ENCODE results near the gene IL4R.

IL4R gene

DNA sequence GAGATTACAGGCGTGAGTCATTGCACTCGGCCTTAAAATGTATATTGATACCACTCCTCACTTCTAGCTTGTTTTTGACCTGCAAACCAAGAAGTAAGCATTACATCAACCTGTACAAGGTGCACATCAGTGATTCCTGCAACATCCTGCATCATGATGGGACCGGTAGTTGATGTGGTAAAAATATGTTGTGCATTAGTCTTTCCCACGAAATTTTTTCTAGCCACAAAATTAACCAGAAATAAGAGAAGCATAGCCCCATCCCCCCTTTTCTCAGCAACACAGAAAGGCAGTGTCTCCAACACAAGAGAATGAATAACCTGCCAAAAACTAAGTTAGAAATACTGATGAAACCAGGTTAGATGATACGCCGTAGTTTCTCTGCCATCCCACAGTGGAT lies 24.1 kb upstream of the IL4R start:
- DNase-seq = no peak

DNA sequence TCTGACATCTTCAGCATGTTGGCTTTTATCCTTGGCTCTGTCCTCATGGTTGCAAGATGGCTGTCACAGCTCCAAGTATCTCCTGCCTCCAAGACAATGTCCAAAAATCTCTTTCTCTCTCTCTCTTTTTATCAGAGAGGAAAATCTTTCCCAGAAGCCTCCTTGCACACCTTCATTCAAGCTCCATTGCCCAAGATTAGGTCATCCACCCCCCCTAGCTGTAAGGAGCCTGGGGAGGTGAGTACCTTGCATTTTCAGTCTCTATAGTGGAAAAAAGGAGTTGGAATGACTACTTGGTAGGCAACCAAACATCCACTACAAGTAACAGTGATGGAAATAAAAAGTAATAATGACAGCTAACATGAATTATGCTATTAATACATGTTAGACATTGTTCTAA lies 23.2 kb upstream of the IL4R start:
- no peak for DNase-seq

DNA sequence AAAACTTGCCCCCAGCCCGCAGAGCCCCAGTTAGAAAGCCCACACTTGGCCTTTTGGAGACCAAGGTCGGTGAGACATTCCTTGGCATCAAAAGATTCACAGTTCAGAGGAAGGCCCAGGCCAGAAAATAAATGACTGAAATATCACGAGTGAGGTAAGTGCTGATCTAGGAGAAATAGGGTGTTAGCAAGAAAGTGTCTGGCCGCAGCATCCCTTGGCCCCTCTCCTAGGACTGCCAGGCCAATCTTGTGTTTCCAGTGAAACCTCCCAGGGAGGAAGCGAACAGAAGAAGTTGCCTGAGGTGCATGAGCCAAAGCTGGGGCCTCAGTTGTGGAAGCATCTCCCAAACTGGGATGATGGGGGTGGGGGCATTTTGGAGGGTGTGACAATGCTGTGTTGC lies 22.7 kb upstream of the IL4R start:
- DNase-seq = no peak

DNA sequence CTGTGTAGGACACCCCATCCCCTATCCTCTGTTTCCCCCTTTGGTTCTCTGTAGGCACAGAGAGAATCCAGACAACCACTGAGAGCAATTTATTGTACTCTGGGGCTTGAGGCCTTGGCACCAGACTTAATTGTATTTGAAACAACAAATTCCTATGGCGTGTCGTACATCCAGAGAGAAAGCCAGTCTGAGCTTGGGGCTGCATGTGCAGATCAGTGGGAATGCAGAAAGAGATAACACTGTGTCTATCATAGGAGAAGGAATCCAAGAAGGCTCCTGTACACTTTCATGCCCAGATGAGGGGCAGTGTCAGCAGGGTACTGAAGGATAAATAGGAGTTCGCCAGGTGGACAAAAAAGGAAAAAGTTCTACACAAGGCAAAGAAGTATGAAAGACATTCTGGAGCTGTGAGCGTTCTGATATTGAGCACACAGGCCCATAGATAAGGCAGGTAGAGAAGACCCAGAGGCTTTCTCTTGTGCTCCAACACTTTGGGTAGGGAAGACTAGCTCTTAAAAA lies 22.0 kb upstream of the IL4R start:
- no peak for DNase-seq

- no peak for DNase-seq
Measured at GRCh38 chr16:27293343-27293742, 20.4 kb upstream of the IL4R start.

DNA sequence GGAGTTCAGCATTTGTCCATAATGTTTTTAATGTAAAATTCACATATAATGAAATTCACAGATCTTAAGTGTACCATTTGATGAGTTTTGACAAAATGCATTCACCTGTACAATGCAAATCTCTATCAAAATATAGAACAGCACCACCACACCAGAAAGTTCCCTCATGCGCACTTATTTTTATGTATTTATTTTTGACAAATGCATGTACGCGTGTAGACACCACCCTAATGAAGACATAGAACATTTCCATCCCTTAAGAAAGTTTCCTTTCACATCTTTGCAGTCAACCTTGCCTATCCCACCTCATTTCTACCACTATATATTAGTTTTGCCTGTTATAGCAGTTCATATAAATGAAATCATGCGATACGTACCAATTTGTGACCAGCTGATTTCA lies 15.6 kb upstream of the IL4R start:
- DNase-seq = no peak

DNA sequence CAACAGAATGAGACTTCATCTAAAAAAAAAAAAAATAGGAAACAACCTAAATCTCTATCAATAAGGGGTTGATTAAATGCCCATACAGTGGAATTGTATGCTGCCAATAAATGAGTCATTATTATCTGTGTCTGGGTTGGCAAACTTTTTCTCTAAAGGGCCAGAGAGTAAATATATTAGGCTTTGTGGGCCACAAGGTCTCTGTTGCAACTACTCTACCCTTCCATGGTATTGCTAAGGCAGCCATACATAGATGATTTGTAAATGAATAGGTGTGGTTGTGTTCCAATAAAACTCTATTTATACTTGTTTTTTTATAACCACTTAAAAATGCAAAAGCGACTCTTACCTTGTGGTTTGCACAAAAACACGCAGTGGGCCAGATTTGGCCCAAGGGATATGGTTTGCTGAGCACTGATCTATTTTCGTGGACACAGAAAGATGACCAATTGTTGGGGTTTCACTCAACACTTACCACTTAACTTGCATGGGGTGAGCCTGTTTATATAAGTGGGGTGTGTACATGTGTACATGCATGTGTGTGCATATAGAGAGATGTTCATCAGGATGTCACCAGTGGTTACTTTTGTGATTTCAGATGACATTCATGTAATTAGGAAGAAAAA lies 12.4 kb upstream of the IL4R start:
- no peak for DNase-seq

- DNase-seq = no peak
Measured at GRCh38 chr16:27302126-27302525, 11.6 kb upstream of the IL4R start.

DNA sequence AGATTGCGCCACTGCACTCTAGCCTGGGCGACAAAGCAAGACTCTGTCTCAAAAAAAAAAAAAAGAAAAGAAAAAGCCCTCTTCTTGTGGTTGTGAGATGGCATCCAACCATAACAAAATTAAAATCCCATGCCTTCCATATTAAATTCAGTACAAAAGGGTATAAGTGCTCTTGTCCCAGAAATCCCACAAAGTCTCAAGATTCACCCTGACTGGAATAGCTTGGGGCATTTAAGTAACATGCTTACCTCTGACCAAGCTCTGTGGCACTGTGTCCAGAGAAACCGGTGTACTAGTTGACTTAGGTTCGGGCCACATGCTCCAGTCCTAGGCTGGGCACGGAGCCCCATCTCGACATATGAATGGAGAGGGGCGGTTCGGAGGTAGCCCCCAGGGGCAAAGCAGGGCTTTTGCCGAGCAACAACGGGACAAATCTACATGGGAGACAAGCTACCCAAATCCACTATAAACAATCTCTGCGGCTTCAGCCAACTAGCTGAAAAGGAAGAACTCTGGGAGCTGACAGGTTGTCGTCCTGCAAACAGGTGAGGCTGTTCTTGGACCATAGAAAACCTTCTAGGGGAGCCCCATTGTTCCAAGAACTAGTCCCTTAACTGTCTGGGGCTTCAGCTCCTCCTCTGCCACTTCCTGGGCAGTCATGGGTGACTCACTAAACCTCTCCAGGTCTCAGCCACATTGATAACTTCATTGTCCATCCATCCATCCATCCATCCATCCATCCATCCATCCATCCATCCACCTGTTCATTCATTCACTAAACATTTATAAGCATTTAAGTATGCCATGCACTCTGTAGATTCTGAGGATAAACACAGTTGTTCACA lies 10.3 kb upstream of the IL4R start:
- no peak for DNase-seq

DNA sequence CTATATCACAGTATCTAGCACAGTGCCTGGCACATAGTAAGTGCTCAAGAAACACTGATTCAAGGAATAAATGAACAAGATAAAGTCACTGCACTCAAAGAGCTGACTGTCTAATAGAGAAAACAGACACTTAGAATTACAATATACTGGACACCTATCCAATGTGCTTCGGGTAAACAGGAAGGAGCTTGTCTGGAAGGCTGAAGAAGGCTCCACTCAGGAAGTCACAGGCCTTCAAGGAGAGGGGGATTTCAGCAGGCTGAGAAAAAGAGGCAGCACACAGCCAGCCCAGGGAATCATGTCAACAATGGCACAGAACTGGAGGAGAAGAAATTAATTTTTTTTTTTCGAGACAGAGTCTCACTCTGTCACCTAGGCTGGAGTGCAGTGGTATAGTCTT lies 9.7 kb upstream of the IL4R start:
- DNase-seq = no peak

- DNase-seq = no peak
Measured at GRCh38 chr16:27304881-27305745, 8.7 kb upstream of the IL4R start.

DNA sequence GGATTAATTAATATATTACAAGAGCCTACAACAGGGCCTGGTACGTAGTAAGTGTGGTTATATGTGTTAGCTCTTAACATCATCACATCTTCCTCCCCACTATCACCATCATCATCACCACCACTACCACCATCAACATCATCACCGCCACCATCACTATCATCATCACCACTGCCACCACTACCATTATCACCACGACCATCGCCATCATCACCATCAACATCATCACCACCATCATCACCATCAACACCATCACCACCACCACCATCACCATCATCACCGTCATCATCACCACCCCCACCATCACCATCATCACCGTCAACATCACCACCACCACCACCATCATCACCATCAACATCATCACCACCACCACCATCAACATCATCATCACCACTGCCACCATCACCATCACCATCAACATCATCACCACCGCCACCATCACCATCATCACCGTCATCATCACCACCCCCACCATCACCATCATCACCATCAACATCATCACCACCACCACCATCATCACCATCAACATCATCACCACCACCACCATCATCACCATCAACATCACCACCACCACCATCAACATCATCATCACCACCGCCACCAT lies 7.8 kb upstream of the IL4R start:
- DNase-seq = no peak

DNA sequence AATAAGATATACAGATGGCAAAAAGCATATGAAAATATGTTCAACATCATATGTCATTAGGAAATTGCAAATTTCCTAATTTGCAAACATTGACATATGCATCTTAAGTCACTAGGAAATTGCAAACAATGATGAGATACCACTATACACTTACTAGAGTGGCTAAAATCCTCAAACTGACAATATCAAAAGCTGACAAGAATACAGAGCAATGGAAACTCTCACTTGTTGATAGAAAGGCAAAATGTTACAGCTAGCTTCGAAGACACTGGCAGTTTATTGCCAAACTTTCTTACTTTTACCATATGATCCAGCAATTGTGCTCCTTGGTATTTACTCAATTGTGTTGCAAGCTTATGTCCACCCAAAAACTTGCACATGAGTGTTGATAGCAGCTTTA lies 5.0 kb upstream of the IL4R start:
- DNase-seq = no peak

GRCh38 chr16:27310576-27311447 lies 3.0 kb upstream of the IL4R start:
- DNase-seq = no peak

GRCh38 chr16:27311448-27311830 lies 2.3 kb upstream of the IL4R start:
- no peak for DNase-seq

- no peak for DNase-seq
Measured at GRCh38 chr16:27311897-27312303, 1.9 kb upstream of the IL4R start.

GRCh38 chr16:27312580-27313421 lies 973 bp upstream of the IL4R start:
- DNase-seq = no peak

- no peak for DNase-seq
Measured at GRCh38 chr16:27314161-27314723, 468 bp downstream of the IL4R start.

- no peak for DNase-seq
Measured at GRCh38 chr16:27314986-27315332, 1.2 kb downstream of the IL4R start.

DNA sequence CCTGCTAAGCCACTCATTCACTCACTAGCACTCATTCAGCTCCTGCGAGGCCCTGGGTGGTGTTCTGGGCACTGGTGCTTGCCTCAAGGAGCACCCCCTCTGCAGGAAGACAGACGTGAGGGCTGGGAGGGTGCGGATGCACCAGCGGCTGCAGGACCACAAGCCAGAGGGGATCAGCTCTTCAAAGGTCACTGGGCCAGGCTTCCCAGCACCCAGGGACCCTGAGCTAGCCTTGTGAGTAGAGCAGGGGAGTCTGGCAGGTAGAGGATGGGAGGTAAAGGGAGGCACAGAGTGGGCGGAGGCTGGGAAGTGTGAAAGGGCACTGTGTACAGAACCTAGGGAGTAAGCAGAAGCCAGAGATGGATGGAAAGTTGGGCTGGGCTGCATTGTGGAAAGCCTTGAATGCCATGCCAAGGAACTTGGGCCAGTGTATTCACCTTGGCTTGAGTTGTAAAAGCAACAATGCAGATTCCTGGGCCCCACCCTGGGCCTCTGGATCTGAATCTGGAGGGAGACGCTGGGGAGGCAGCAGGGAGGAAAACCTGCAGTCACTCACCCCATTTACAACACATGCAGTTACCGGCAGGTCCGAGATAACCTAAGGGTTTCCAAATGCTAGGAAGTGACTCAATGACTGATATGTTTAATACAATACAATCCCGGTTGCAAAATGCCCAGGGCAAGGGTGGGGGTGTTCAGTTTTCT lies 1.7 kb downstream of the IL4R start:
- no peak for DNase-seq
